HTR-8/SVneo (cell line): ENCODE results near the gene DENND5B.
"Not testable (repeated sequence)": the region's sequence is repeated elsewhere in the genome, so short reads cannot be mapped to it uniquely, and the experiment has no call there.

ENCODE experiments used
- DNase-seq: peaks from one replicate; pipeline ENCODE4 v3.0.0; 2011; ENCODE audit warnings: low spot score, mixed read lengths; ENCODE audit not compliant: insufficient read length
- FAIRE-seq: peaks from 2 replicates; lab custom pipeline; 2011; peaks lifted over from hg19 to GRCh38; lab: Jason Lieb, UNC

DENND5B gene

DNA sequence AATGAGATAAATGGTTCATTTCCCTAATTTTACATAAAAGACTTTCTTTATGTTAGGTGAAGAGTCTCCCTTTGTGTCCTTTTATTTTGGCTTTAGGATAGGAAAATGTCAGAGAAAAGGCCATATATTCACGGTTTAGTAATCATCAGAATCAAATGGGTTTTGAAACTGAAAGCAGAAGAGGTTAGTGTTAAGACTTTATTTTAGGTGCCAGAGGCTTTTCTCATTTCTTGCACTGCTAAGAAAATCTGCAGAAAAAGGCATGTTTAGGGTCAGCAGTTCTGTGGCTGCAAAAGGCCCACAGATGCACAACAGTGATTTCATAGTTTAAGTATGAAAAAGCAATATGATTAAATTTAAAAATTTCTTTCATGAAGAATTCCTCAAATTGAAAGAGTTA lies 184.6 kb downstream of the DENND5B start:
- no peak for DNase-seq
- FAIRE-seq = no peak

DNA sequence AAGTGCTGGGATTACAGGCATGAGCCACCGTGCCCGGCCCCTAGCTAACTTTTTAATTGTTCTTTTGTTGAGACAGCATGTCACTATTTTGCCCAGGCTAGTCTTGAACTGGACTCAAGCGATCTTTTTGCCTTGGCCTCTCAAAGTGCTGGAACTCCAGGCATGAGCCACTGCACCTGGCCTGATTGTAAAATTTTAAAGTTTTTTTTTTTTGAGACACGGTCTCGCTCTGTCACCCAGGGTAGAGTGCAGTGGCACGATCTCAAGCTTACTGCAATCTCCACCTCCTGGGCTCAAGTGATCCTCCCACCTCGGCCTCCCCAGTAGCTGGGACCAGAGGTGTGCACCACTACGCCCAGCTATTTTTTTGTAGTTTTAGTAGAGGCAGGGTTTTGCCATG lies 185.9 kb downstream of the DENND5B start:
- no peak for DNase-seq
- FAIRE-seq = no peak

DNA sequence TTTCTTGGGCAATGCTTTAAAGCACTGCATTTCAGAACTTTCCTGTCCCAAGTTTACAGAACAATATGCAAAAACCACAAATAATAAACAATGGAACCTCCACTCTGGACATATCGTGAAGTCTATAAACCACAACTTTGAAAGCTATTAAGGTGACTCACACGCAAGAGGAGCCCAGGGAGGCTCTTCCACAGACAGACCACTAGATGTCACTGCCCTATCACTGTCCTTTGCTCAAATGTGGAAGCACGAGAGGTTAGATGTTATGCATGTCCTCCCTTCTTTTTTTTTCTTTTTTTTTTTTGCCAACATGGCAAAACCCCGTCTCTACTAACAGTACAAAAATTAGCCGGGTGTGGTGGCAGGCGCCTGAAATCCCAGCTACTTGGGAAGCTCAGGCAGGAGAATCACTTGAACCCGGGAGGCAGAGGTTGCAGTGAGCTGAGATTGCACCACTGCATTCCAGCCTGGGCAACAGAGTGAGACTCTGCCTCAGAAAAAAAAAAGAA lies 187.8 kb downstream of the DENND5B start:
- DNase-seq (peak; percentile 88), FAIRE-seq (peak; percentile 64)

DNA sequence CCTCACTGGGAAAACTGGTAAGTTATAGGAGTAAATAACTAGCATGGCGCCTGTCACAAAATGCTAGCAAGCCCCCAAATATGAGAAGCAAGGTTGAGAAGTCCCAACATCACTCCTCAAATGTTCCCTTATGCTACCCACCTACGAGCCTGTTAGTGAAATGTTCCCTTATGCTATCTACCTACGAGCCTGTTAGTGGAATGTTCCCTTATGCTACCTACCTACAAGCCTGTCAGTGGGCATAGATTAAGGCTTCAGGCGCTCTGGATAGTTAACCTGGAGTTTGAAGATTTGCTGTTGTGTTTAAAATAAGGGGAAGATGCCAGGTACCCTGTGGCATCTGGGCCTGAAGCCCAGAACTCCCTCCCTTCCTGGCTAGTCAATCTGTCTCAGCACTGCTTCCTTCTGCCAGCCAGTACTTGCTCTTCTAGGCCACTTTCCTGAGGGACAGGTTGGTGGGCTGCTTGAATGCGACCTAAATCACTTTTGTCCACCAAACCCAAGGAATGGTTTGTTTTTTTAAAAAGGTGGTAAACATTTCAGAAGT lies 197.9 kb downstream of the DENND5B start:
- FAIRE-seq (no peak), DNase-seq (no peak)

DNA sequence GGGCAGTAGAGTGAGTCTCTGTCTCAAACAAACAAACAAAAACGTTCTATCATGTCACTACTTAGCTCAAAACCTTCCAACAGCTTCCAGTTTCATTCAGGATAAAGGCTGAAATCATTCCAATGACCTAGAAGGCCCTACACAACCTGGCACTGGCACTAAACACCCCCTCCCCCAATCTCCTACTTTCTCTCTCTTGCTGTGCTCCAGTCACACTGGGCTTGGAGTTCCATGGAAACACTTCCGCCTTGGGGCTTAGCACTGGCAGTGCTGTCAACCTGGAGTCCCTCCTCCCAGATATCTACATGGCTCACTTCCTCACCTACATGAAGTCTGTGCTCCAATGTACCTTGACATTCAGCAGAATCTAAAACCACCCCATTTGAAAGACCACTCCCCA lies 199.9 kb downstream of the DENND5B start:
- no peak for DNase-seq
- peak; percentile 28 for FAIRE-seq

DNA sequence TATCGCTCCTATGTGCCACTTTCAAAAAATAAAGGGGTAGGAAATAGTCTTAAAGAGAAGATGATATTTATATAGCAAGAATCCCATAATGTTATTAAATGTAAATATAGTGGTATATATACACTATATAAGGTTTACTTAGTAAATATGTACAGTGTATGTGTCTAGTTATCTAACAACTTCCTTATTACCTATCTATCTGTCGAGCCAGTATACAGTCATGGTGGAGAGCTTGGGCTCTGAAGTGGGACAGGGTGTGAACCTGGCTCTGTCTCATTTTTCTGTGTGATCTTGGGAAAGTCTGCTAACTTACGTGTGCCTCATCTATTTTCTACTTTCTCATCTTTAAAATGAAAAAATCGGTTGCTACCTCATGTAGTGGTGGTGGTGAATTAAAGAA lies 202.2 kb downstream of the DENND5B start:
- FAIRE-seq = no peak
- DNase-seq = no peak

DNA sequence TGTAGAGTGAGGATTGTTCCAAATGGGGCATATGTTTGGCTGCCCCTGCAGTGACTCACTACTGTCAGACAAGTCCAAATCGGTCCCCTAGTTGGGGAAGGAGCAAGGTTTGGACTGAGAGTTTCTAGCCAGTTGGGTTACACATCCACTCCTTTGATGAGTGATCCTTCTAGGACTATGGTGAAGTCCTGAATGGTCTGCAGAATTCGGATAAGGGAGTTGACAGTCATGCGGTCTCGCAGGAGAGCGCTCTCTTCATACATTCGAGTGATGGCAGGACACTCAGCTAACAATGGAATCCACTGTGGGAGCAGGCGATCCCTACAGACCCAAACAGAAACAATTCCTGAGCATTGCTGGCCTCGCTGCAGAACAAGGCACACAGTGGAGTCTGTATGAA lies 203.5 kb downstream of the DENND5B start:
- no peak for DNase-seq
- peak; percentile 51 for FAIRE-seq

DNA sequence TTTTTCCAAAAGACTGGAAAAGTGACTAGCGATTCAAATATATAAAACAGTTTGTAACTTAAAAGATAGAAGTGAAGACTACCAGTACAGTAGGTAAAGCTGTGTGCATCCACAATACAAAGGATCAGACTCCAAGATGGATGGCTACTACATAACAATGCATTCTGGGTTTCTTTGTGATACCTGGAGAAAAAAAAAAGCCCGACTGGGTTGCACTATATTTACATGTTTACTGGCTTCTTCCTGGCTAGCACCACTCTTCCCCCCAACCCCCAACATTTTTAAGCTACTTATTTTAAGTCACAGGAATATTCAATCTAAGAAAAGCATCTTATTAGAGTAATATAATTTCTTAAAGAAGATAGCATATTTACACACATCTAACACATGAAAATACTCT lies 203.9 kb downstream of the DENND5B start:
- FAIRE-seq (no peak), DNase-seq (no peak)

DNA sequence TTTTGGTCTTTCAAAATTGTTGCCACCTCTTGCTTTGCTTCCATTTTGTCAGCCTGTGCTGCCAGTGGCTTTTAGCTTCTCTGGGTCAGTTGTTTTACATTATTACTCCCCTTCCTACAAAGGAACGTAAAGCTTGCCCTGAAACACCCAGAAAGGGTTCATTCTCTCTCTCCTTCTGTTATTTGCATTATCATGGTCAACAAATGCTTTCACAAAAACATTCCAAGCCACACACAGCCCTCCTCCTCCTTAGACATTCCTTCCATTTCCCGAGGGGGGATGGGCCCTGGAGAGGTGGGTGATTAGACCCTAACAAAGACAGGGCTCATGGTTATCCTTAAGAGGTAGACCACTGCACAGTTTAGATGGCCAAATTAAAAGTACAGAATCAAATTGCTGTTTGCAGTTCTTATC lies 204.6 kb downstream of the DENND5B start:
- DNase-seq = no peak
- no peak for FAIRE-seq

DNA sequence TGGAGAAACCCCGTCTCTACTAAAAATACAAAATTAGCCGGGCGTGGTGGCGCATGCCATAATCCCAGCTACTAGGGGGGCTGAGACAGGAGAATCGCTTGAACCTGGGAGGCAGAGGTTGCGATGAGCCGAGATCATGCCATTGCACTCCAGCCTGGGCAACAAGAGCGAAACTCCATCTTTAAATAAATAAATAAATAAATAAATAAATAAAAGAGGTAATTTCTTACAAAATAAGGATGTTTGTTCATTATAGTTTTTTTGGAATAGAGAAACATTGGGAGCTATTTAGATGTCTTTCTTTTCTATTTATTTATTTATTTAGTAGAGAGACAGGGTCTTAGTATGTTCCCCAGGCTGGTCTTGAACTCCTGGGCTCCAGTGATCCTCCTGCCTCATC lies 213.7 kb downstream of the DENND5B start:
- not testable (repeated sequence) for FAIRE-seq, DNase-seq

DNA sequence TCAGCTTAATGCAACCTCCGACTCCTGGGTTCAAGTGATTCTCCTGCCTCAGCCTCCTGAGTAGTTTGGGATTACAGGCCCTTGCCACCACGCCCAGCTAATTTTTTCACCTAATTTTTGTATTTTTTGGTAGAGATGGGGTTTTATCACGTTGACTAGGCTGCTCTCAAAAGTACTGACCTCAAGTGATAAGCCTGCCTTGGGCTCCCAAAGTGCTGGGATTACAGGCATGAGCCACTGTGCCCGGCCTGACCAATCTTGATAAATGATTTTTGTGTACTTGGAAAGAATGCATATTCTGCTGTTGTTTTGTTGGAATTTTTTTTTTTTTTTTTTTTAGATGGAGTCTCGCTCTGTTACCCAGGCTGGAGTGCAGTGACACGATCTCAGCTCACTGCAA lies 215.5 kb downstream of the DENND5B start:
- FAIRE-seq, DNase-seq: not testable (repeated sequence)

DNA sequence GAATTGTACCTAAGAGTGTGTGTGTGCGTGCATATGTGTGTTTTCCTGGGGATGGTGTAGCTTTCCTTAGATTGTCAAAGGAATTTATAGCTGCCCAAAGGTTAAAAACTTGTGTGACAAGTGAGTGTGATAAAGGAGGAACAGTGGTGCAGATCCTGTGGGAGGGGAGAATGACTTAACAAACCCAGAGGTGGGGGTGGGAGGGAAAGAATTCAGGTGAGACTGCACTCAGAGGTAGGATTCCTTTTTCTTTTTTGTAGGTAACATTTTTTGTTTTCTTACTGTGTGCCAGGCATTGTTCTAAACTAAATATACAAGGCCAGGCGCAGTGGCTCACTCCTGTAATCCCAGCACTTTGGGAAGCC lies 219.7 kb downstream of the DENND5B start:
- no peak for DNase-seq

DNA sequence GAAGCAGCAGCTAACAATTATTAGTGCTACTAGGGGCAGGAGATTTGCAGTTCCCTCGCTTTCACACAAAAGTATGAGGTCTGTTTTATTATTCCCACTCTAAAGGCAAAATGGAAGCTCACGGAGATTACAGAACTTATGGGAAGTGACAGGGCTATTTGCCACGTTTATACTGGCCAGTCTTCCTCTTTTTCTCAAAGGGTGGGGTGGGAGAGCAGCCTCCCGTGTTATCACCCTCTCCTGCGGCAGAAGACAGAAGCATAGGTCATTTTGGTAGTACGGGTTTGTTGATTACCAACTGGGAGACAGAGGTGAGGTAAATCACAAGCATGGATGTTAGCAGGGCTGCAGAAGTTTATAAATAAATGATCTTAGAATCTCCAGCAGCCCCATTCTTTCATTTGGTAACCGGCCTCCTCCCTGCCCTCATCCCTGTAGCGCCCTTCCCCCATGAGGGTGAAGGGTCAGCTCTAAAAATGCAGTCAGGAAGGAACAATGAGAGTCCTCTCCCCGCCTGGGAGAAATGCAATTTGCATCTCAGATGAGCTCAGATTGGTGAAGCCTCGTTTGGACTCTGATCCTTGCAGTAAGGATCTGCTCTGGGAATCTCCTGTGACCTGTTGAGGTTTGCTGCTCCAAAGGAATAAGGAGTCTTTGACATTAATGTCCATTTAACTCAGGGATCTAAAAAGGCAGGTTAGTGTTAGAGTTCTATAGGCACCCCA lies 220.2 kb downstream of the DENND5B start:
- FAIRE-seq (no peak), DNase-seq (no peak)

More for the DNA sequence above, 219.7 kb downstream of the DENND5B start:
- FAIRE-seq = no peak

DNA sequence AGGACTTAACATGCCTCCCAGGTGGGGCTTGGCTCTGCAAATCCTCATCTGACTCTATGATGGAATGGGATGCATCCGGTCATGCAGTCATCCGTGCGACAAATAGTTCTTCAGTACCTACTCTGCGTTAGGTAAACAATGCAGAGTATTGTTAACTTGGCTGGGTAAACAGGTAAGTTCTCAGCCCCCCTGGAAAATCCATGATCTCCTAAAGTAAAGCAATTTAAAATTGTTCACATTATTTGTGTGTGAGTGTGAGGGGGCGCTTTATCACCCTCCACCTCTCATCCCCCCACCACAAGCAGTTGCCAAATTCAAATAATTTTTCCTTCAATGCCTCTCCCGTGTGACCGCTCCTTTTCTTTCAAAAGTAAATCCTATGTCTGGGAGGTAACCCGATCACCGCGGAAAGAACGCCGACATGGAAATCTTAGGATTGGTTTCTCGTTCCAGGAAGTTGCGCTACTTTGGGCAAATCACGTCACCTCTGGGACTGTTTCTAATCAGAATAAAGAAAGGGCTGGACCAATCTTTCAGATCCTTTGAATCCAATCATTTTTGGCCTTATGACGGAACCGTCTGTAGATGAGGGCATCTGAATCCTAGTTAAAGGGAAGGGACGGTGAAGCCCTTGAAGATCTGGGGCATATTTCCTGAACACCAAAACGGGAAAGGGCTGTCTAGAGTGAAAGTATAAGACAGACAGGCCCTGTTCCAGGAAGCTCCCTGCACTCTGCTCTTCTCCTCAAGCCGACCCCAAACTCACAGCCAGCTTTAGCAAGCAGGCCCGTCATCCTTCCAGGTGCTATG lies 221.0 kb downstream of the DENND5B start:
- FAIRE-seq (no peak), DNase-seq (no peak)

DNA sequence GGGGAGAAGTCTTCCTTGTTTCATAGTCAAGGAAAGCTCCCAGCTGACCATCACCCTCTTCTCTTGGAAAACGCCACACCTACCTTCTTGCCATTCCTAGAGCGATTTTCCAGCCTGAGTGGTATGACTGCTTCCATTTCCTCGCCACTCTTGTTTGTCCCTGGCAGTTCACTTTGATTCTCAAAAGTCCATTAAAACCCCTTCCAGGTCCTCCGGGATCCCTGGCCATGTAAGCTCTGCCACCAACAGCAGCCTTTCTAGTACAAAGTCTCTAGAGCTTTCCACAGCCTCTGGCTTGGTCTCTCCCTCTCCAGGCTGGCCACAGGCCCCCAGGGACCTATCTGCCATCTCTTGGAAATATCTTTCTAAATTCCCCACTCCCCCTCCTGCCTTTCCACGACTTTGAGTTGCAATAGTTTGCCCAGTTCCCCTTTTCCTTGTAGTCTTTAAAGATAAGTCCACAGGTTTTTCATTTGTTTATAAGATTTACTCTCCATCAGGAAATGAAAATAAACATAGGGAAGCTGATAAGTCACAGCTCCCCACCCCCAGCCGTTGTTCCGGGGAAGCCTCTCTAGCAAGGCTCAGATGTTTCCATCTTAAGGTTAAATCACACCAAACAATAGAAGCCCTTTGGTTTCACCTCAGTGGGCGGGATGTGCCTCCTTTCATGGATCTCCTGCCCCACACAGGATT lies 222.1 kb downstream of the DENND5B start:
- DNase-seq = no peak
- no peak for FAIRE-seq

DNA sequence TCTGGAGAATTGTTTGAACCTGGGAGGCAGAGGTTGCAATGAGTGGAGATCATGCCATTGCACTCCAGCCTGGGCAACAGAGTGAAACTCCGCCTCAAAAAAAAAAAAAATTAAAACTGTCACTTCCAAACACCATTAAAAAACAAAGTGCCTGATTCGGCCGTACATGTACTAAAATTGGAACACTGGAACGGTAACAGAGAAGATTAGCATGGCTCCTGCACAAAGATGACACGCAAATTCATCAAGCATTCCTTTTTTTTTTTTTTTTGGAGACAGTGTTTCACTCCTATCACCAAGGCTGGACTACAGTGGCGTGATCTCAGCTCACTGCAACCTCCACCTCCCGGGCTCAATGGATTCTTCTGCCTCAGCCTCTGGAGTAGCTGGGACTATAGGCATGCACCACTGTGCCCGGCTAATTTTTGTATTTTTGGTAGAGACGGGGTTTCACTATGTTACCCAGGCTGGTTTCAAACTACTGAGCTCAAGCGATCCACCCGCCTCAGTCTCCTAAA lies 224.8 kb downstream of the DENND5B start:
- no peak for FAIRE-seq
- DNase-seq = no peak

DNA sequence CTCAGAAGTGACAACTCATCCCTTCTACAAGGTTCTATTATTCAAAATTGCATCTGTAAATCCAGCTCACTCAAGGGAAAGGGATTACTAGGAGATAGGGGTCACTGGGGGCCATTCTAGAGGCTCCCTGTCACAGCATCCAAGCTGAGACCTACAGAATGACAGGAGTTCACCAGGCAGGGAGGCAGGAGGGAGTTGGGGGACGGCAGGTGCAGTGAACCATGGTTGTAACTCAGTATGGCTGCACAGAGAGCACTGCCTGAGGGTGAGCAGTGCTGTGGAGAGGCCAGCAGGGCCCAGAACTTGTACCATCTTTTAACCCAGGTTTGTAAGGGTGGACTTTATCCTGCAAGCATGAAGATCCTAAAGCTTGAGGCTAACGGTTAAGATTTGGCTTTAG lies 227.1 kb downstream of the DENND5B start:
- no peak for FAIRE-seq

DNA sequence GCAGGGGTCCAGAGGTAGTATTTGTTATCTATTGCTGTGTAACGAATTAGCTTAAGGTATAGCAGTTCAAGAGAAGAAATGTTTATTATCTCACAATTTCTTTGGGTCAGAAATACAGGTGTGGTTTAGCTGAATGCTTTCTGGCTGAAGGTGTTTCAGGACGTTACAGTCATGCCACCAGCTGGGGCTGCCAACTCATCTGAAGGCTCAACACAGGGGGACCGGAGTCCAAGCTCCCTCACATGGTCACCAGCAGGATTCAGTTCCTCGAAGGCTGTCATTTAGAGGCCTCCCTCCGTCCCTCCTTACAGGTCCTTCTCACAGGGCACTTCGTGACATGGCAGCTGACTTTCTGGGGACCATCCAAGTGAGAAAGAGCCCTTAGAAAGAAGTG lies 227.5 kb downstream of the DENND5B start:
- FAIRE-seq (no peak), DNase-seq (no peak)

More for the DNA sequence above, 227.1 kb downstream of the DENND5B start:
- DNase-seq = no peak

DNA sequence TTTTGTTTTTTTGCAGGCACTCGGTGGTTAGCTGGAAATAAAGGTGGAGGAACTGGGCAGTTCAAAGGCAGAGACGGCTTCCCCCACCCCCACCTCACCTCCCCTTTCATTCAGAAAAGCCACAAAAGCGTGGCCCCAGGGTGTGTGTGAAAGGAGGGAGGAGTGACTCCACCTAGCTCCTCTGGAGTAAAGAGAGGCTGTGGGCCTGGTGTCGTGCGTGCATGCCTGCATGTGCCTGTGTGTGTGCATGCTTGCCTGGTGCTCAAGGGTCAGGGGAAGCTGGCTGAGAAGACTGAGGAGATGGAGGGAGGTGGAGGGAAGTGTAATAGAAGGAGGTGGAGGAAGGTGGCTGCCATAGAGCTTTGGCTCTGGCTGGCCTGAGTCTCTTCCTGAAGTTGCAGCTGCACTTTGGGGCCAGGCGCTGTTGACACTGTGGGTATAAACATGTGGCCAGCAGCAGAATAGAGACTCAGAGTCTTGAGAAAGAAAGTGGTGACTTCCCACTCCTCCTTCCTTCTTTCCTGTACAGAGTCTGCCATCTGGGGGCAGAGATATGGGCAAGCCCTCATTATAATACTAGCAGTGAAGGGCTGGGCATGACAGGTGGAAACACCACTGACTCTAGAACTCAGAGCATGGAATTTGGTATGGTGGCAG lies 228.0 kb downstream of the DENND5B start:
- FAIRE-seq (no peak), DNase-seq (no peak)
